Ramos (cell line): ENCODE results near the gene SLC43A3.
"Not testable (repeated sequence)": the region's sequence is repeated elsewhere in the genome, so short reads cannot be mapped to it uniquely, and the experiment has no call there.

Experiments used
- in situ Hi-C: fragments of 300-500 bp; cut with MboI; formaldehyde crosslinking; loops from one replicate; pipeline ENCODE4 v1.14.3; 2022; ENCODE audit warnings: low sequenced_read_pairs; ENCODE audit not compliant: unreplicated experiment

The SLC43A3 gene

DNA sequence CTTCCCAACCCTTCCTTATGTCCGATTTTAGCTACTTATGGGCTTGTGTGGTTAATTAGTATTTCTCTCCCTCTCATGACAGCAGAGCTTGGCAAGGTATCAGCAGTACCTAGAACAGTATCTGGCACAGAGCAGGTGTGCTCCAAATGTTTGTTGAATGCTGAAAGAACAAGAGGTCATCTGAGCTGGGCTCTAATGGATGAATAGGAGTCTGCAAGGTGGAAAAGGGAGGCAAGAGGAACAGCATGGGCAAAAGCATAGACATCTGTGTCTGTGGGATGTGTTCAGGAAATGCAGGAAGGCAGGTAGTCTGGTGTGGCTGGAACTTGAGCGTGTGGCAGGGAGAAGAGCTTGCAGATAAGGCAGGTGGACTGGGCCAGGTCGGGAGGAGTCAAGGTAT is 65.0 kb downstream of the SLC43A3 start:
- in situ Hi-C loops = no loop called here

DNA sequence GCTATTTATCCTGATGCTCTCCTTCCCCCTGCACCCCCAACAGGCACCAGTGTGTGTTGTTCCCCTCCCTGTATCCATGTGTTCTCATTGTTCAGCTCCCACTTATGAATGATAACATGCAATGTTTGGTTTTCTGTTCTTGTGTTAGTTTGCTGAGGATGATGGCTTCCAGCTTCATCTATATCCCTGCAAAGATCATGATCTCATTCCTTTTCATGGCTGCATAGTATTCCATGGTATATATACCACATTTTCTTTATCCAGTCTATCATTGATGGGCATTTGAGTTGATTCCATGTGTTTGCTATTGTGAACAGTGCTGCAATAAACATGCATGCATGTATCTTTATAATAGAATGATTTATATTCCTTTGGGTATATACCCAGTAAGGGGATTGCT is 65.5 kb downstream of the SLC43A3 start:
- in situ Hi-C loops = not testable (repeated sequence)

DNA sequence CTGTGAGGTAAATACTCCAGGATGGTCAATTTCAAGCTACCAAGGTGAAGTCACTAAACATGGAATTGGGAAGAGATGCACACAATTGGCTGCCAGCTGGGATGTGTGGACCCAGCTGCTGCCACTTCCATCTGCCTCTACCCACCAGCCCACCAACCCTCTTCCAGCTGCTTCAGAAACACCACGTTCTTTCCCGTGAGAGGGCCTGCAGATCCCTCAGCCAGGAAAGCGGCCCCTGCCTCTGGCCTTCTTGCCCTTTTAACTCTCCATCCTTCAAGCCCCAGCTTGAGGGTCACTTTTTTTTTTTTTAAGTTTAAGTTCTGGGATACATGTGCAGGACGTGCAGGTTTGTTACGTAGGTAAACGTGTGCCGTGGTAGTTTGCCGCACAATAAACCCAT is 65.9 kb downstream of the SLC43A3 start:
- in situ Hi-C loops = no loop called here

DNA sequence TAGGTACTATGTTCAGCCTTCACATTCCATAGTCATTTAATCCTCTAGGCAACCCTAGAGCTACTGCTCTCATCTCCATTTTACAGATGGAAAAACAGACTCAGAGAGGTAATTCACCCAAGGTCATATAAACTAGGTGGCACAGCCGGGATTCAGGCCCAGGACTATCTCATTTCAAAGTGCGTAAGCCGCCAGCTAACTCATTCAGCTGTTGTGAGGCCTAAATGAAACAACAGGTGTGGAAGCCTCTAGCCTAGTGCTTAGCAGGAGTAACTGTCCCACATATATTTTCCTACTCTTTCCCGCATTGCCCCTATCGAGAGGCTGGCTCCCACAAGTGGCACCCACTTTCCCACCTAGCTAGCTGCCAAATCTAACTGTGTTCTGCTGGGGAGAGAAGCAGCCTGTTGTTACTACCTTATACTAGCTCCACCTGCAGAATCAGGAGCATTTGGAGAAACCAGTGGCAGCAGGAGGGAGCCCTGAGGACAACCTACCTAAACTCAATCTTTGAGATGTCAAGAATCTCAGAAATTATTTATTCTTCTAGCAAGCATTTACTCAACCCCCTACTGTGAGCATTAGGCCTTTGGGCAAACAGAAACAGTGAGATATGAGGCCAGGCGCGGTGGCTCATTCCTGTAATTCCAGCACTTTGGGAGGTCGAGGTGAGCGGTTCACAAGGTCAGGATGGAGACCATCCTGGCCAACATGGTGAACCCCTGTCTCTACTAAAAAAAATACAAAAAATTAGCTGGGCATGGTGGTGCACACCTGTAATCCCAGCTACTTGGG is 66.8 kb downstream of the SLC43A3 start:
- in situ Hi-C loops = no loop called here

DNA sequence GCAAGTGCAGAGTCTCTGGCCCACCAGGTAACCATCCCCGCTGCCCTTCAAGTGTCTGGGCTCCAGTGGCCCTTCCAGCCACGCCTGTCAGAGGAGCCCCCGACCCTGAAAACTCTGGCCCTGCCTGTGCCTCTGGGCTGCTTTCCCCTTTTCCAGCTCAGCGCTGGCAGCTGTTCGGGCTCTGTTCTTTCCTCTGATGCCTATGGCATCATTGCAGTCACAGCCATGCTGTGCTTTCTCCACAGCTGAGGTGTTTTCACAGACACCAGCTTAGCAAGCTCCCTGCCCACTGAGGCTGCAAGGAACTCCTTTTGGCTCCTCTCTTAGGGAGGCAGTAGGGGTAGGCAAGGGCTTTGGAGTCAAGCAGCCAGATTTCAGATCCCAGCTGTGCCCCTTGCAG is 67.5 kb downstream of the SLC43A3 start:
- in situ Hi-C loops = no loop called here

DNA sequence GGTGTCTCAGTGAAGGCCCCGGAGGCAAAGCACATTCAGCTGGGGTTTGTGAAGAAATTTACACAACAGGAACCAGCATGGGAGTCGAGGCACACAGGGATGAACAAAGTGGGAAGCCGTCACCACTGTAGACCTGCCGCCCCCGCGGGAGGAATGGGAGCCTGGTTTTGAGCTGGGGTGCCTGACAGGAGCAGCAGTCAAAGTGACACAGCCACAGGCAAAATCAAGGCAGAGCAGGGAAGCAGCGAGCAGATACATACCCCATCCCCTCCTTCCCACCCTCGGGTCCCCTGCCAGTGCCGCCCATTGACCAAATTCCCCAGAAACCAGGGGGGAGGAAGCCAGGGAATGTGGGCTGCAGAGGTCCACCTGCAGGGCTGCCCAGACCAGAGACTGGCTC is 67.9 kb downstream of the SLC43A3 start:
- in situ Hi-C loops = no loop called here

DNA sequence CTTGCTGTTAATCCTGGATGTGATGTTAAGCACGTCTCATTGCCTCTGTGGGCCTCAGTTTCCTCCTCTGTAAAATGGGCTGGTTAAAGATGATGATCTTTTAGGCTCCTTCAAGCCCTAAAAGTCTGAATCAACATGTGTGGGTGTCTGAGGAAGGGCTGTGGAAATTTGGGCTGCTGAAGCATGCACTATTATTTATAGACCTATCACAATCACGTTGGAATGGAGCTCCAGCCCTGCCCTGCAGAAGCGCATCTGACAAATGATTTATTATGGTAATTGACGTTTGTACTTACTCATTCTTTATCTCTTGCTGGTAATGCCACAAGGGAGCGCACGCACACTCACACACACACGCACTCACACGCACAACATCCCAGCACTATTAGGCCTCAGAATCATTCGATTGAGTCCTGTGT is 68.4 kb downstream of the SLC43A3 start:
- in situ Hi-C loops = no loop called here

DNA sequence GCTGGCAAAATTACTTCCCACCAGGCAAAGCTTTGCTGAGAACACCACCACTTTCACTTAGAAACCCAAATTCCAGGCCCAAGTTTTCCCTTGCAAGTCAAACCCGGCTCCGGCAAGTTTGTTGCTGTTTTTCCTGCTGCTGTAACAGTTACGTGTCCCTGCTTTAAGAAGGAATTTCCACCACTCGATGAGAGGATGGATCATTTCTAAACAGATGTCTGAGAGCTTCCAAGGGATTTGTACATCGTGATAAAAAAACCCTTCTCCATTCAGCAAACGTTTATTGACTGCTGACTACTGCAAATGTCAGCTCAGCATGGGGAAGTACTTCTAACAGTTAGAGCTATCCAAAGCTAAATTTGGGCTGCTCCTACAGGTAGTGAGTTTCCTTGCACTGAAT is 69.1 kb downstream of the SLC43A3 start:
- in situ Hi-C loops = no loop called here

DNA sequence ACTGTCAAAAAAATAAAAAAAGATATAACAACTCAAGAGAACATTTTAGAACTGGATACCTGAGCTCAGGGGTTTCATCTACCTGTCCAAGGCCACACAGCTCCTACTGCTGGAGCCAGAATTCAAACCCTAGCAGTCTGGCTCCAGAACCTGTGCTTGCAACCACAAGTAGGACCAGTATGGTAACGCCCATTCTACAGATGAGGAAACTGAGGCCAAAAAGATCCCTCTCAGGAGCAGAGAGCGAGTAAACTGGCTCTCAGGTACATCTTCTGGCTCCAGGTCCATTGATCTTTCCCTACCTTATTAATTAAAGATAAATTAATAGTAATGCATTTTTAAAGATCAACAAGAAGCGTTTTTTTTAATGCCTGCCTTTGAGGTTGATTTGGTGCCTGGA is 69.6 kb downstream of the SLC43A3 start:
- in situ Hi-C loops = no loop called here
